HG03103 (cell line): Measurements from ENCODE around the gene ARHGAP19.
A peak's percentile ranks its signal among the peaks of the same experiment; 100 is the strongest.
"Not testable (repeated sequence)": the region's sequence is repeated elsewhere in the genome, so short reads cannot be mapped to it uniquely, and the experiment has no call there.

ENCODE experiments used
- ATAC-seq: cut with Tn5 transposase; IDR thresholded peaks from one replicate; pipeline ENCODE4 v1.9.1; 2021; ENCODE audit warnings: low read depth; ENCODE audit not compliant: unreplicated experiment

Gene ARHGAP19

DNA sequence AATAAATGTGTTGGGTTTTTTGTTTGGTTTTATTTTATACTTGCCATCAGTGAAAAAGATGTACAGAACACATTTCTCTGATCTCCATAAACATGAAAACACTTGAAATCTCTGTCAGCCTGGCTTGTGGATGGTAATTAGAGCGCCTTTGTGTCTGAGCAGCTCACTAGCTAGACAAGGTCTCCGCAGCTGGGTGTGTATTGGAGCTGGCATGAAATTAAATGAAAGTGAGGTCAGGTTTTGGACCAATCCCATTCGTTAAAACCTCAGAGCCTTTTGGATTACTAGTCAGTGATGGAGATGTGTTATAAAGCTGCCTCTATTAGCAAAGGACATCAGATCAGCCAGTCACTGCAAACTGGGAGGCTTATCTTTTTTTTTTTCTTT is 29.4 kb upstream of the ARHGAP19 start:
- ATAC-seq = no peak

DNA sequence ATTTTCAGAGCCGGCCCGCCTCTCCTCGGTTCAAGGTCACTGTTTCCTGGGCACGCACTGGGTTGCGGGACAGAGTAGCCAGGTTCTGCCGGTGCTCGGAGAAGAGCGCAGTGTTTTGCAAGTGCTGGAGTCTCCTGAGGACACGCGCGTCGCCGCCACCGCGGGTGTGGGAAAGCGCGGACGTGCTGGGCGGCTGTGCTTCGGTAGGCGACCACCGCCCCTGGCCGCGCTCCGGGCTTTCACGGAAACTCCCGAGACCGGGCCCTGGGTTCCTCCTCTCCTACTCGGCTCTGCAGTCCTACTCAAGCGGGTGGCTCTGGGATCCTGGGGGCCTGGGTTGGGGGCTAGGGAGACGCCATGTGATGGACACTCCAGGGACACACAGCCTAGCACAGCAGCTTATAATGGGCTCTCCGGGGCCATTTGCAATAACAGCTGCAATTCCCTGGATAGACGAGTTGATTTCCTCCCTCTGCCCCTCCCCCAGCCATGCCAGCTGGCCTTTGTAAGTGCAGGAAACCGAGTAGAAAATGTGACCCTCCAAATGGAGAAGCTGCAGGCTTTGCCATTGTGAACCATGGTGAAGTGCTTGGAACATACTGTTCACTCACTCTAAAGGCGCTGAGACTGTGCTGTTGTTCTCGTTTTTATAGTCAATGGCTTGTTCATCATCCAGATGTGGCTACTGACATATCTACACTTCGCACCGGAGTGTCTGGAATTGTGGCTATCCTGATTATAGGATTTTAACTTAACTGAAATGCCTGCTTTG is 28.8 kb upstream of the ARHGAP19 start:
- no peak for ATAC-seq

DNA sequence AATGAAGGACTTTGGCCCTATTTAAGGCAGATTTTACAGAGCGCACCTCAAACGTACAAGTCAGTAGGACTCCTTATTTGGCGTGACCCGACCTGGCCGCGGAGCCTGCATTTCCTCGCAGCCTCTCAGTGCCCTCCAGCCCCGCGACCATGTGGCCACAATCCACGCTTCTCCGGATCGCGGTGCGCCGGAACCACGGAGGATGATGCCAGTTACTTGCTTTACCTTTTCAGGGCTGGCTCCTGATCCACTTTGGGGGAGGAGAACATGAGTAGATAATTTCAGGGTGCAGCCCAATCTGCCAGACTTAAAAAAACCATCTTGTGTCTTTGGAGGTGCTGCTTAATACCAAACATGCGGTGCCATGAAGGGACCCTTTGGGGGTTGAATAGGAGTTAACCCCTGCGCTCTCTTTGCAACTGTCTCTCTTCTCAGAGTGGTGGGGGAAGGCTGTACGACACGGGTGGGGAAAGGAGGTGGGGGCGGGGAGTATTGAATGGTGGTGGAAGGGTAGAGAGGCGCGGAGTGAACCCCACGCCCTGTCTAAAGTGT is 28.1 kb upstream of the ARHGAP19 start:
- no peak for ATAC-seq

DNA sequence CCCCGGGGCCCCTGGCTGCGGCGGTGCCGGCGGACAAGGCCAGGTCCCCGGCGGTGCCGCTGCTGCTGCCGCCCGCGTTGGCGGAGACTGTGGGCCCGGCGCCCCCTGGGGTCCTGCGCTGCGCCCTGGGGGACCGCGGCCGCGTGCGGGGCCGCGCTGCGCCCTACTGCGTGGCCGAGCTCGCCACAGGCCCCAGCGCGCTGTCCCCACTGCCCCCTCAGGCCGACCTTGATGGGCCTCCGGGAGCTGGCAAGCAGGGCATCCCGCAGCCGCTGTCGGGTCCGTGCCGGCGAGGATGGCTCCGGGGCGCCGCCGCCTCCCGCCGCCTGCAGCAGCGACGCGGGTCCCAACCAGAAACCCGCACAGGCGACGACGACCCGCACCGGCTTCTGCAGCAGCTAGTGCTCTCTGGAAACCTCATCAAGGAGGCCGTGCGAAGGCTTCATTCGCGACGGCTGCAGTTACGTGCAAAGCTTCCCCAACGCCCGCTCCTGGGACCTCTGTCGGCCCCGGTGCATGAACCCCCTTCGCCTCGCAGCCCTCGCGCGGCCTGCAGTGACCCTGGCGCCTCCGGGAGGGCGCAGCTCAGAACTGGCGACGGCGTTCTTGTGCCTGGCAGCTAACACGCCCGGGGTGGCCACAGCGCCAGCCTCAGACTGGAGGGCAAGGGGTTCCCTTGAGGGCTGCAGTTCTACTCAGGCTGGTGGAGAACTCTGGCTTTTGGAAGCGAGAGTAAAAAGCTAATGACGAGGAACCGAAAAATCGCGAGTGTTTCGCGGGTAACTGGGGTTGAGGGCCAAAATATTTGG is 27.4 kb upstream of the ARHGAP19 start:
- ATAC-seq = no peak

DNA sequence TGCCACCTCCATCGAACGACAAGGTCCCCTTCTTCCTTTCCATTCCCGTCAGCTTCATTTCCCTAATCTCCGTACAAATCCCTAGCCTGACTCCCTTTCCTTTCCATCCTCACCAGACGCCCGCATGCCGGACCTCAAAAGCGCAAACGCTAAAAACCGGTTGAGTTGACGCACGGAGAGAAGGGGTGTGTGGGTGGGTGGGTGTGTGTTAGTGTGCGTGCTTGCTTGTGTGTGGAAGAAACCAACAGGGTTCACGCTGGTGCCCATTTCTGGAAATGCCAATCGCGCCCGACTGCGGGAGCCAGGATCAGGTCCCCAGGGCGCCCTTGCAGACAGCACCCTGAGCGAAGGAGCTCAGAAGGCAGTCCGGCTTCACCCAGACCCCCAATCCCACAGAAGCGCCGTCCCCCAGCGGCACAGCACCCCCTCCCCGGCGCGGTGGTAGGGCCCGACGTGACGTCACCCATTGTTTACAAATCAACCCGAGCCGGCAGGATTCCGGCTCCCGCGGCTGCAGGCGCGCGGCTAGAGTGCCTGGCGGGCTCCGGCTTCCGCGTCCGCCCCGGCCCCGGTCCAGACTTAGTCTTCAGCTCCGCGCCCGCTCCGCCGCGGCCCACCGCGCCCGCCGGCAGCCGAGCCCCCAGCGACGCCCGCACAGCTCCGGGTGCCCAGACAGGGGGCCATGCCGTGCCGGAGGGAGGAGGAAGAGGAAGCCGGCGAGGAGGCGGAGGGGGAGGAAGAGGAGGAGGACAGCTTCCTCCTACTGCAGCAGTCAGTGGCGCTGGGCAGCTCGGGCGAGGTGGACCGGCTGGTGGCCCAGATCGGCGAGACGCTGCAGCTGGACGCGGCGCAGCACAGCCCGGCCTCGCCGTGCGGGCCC is 26.6 kb upstream of the ARHGAP19 start, which contains the start of gene FRAT1:
TSS of gene FRAT1 (plus strand) at position 500 of the 880 bp plus-strand sequence. CDS start at position 683, 183 bp downstream.
- ATAC-seq = peak; percentile 62

DNA sequence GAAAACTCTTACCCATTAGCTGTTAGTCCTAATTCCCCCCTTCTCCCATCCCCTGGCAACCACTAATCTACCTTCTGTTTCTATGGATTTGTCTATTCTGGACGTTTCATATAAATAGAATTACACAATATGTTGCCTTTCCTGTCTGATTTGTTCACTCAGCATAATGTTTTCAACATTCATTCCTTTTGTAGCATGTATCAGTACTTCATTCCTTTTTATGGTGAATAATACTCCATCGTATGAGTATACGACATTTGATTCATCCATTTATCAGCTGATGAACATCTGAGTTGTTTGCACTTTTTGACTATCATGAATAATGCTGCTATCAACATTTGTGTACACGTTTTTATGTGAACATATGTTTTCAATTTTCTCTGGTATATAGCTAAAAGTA is 22.2 kb upstream of the ARHGAP19 start:
- ATAC-seq = no peak

DNA sequence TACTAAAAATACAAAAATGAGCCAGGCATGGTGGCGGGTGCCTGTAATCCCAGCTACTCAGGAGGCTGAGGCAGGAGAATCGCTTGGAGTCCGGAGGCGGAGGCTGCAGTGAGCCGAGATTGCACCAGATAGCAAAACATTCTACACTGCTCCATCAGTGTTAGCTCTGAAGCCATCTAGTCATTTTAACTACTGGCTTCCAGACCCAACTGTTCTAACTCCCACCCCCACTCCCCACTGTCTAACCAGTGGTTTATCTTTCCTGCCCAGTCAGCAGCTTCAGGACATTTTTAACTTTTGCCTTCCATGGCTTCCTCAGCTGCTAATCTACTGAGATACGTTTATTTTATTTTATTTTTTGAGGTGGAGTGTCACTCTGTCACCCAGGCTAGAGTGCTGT is 20.5 kb upstream of the ARHGAP19 start:
- no peak for ATAC-seq

DNA sequence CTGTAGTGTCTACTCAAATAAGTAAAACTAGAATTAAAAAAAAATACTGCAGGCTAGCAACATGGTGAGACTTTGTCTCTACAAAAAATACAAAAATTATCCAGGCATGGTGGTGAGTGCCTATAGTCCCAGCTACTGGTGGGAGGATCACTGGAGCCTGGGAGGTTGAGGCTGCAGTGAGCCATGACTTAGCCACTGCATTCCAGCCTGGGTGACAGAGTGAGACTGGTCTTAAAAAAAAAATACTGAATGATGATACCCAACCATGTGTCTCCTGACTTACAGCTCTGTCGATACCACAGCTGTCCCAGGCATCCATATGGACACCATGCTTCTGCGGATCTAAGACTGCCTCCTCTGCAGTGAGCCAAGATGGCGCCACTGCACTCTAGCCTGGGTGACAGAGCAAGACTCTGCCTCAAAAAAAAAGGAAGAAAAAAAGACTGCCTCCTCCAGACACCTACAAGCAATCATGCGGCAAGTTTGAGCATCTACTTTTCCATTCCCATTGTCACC is 18.7 kb upstream of the ARHGAP19 start:
- no peak for ATAC-seq

DNA sequence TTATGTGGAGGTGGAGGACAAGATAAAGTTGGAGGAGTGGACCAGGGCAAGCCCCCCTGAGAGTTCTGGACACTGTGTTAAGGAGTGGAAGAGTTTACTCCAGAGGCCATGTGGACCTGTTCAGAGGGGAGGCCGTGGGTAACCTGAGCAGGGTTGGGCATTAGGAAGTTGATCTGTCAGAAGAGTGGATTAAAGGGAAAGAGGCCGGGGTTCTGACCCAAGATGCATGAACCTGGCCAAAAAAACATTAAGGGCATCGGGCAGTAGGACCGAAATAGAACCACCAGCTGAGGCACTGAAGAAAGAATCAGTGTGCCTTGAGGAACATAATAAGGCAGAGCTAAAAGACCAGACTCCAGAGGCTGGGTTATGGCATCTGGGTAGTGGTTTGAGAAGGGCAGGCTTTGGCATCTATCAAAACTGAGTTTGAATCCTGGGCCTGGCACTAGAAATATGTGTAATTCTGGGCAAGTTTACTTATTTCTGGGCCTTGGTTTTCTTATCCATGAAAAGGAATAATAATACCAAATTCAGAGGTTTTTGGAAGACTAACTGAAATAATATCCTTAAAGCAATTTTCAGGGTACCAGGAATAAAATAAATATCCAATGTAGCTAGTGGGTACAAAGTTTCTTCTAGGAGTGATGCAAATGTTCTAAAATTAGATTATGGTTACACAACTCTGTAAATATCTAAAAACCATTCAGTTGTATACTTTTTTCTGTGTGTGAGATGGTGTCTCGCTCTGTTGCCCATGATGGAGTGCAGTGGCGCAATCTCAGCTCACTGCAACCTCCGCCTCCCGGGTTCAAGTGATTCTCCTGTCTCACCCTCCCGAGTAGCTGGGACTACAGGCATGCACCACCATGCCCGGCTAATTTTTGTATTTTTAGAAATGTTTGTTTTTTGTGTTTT is 15.7 kb upstream of the ARHGAP19 start:
- ATAC-seq = no peak

DNA sequence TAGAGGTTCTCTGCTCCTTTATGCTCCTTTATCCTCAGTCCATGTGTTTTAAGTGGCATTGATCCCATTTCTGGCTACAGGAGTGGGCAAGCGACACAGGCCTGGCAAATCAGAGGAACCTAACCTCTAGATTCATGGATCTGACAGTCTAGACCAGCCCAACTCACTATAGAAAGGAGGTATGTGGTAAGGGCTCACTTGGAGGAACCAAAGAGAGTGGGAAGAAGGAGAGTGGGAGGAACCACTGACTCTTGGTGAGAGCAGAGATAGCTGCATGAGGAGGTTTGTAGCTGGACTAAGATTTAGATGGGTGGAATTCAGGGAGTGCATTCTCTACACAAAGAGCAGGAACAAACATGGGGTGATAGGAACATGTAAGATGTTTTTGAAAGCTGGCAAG is 15.0 kb upstream of the ARHGAP19 start:
- ATAC-seq = no peak

DNA sequence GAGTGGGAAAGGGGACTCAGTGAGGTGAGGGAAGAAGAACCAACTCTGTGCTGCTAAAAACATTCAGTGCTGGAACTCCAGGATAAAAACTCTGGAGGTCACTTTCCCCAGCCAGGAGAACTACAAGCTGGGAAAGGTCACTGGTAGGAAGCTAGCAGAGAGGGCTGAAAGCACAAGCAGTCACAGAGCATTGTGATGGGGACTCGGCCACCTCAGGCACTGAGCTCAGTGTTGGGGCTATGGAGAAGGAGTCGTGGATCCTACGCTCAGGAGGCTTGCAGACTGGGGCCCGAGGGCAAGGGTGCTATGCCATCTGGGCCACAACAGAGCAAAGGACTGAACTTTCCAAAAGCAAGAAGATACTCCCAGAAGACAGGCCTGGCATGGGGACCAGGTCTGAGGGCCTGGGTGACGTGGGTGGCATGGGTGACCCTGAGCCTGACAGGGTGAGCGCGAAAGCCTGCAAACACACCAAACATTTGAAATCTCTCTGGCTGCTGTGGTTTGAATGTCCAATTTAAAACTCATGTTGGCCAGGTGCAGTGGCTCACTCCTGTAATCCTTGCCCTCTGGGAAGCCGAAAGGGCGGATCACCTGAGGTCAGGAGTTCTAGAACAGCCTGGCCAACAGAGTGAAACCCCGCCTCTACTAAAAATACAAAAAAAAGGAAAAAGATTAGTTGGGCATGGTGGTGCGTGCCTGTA is 9.8 kb upstream of the ARHGAP19 start:
- ATAC-seq = no peak

DNA sequence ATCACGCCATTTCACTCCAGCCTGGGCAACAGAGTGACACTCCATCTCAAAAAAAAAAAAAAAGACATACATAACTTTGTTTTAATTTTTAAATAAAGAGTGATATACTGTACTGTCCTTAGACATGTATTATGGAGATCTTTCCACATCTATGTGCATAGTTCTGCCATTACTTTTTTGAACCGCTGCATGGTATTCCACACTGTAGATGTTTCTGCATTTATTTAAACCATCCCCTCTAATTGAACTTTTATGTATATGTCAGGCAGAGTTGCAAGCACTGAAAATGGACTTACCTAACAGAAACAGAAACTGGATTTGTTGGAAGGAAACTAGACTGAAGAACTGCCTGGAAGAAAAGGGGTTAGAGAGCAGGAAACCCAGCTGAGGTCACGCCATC is 8.5 kb upstream of the ARHGAP19 start:
- no peak for ATAC-seq

DNA sequence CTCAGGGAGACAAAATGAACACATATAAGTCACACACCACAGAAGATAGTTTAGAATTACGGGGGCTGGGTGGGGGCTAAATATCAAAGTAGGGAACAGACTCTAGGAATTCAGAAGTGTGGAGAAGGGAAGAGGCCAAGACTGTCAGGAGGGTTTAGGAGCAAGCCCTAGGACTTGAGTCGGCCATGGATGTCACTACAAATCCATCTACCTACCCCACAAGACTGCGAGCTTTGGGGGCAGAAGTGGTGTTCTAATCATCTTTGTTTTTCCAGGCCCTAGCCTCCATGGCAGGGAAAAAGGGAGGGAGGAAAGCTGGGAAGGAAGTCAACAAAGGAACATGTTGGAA is 5.8 kb upstream of the ARHGAP19 start:
- no peak for ATAC-seq

DNA sequence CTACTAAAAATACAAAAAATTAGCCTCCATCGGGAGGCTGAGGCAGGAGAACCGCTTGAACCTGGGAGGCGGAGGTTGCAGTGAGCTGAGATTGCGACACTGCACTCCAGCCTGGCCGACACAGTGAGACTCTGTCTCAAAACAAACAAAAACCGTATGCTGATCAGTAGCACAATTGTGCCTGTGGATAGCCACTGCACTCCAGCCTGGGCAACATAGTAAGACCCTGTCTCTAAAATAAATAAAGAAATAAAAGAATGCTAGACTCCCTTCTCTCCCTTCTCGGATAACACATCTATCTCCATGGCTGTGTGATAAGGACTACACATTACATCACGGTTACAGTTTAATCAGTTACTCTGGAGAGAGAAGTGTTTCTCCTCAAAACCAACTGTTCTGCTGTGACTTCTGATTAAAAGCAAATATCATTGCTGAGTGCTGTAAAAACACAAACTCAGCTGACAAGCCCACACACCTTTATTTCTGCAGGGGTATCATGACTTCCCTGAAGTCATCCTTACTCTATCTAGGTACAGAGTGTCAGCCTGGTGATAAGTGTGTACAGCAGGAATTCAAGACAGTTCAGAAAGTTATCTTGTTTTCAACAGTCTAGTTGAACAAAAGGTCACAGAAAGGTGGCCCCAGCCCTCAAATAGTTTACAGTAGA is 5.3 kb upstream of the ARHGAP19 start:
- ATAC-seq = no peak

DNA sequence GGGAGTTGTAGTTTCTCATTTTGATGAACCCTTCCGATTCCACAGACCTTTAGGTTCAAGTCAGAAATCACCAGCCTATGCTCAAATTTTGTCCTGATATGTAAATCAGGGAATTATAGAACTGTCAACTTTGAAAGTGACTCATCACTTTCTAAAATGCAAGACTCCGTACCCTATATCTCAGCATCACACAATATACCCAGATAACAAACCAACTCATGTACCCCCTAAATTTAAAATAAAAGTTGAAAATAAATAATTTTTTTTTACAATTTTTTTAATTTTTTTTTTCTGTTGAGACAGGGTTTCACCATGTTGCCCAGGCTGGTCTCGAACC is 393 bp upstream of the ARHGAP19 start:
- no peak for ATAC-seq

DNA sequence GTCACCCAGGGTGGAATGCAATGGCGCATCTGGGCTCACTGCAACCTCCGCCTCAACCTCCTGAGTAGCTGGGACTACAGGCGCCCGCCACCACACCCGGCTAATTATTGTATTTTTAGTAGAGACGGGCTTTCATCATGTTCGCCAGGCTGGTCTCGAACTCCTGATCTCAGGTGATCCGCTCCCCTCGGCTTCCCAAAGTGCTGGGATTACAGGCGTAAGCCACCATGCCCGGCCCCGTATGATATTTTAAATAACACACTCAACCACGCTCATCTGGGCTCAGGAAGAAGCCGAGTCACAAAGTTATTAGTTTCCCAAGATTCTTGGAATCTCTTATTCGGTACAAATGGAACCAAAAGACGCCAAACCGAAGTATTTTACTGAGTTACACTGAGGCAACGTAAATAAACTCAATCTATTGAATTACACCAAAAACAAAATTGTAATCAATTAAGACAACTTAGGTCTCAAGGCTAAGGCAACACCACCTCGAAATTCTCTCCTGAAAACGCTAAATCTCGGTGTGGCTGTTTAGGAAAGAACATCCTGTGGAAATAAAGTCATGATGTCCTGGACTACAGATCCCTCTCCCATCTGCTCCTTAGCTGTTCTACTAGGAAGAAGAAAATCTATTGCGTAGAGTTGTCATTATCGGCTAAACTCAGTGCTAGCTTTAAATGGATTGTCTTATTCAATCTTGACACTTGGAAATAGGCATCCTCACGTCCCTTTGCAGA is 910 bp downstream of the ARHGAP19 start:
- ATAC-seq = no peak

DNA sequence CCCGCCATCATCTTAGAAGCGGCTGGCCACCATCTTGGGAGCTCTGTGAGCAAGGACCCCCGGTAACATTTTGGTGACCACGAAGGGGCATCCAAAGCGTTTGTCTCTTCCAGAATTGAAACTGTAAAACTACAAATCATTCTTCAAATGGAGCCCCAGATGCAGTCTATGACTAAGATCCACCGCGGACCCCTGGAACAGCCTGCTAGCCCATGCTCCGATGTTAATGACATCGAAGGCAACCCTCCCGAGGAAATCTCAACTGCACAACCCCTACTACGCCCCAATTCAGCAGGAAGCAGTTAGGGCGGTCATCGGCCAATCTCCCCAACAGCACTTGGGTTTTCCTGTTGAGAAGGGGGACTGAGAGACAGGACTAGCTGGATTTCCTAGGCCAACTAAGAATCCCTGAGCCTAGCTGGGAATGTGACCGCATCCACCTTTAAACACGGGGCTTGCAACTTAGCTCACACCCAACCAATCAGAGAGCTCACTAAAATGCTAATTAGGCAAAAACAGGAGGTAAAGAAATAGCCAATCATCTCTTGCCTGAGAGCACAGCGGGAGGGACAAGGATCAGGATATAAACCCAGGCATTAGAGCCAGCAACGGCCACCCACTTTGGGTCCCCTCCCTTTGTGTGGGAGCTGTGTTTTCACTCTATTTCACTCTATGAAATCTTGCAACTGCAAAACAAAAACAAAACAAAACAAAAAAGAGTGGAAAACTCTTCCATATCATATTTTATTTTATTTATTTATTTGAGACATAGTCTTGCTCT is 1.7 kb downstream of the ARHGAP19 start:
- not testable (repeated sequence) for ATAC-seq
